ENCODE results near the gene TMEM163.
"Not testable (repeated sequence)": the region's sequence is repeated elsewhere in the genome, so short reads cannot be mapped to it uniquely, and the experiment has no call there.

Gene TMEM163

DNA sequence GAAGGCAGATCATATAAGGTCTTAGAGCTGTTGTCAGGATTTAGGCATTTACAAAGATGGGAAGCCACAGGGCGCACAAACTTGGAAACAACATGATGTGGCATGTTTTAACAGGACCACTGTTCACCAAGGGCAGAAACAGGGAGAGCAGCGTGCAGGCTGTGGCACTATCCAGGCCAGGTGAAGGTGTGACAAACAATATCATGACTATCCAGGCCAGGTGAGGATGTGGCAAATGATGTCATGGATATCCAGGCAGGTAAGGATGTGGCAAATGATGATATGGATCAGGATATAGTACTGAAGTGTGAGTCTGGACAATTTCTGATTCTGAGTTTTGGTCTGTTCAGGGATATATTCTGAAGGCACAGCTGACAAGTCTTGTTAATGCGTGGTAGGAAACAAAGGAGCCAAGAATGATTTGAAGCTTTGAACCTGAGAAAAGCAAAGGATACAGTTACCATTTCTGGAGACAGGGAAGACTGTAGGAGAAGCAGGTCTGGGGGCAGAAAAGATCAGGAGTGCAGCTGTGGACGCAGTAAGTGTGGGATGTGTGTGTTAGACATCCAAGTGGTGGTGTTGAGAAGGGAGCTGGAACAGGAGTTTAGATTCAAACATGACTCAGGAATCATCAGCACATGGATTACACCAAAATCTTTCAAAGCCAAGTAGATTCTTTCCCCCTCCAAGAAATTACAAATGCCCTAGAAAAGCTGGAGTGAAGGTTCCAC, 205.9 kb downstream of the TMEM163 start:
- no peak for DNase-seq

DNA sequence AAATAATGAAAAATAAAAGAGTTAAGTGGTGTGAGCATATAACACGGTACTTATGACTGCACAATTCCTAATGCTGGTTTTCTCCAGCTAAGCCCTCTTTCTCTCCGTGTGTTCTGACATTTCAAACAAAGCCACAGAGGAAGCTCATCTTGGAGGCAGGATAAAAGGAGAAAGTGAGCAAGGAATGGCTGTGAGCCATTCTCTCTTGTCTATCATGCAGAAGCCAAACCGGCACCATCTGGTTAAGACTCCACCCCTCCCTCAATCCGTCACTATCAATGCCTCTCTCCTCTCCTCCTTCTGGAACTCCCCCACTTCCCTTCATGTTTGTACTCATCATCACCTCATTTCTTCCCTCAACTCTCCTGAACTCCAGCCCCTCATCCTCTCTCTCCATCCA, 210.4 kb downstream of the TMEM163 start:
- DNase-seq: no peak

DNA sequence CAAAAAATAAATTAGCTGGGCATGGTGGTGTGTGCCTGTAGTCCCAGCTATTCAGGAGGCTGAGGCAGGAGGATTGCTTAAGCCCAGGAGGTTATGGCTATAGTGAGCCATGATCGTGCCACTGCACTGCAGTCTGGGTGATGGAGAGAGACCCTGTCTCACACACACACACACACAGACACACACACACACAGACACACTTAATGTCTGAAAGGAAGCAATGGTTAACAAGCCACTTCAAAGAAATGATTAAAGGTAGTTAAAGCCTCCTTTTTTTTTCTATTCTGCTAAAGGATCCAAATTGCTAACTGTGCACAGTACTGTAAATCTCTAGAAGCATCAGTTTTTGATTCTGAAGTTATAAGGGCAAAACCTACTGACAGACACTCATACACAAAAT, 211.1 kb downstream of the TMEM163 start:
- no peak for DNase-seq

DNA sequence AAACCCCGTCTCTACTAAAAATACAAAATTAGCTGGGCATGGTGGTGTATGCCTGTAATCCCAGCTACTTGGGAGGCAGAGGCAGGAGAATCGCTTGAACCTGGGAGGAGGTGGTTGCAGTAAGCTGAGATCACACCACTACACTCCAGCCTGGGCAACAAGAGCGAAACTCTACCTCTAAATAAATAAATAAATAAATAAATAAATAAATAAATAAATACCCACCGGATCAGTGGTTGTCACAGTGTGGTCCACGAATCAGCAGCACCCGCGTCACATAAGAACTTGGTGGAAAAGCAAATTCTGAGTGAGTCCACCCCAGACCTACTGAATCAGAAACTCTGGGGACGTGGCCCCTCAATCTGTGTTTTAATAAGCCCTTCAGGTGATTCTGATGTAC, 211.6 kb downstream of the TMEM163 start:
- DNase-seq: not testable (repeated sequence)

DNA sequence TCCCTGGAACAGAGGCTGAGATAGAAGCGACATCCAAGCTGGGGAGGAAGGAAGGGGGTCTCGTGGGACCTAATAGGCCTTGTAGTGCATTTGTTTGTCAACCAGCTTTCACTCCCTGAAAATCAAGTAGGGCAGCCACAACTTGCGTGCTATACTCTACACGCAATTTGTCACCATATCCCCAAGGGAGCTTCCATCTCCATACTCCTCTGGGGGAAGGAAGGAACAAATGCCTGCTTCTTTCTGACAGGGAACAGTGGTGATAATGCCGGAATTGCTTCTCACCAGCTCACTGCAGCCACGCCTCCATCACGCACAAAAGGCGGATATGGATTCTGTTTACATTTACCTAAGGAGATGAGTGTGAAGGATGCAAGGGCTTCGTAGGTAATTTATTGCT, 213.4 kb downstream of the TMEM163 start:
- DNase-seq: no peak

DNA sequence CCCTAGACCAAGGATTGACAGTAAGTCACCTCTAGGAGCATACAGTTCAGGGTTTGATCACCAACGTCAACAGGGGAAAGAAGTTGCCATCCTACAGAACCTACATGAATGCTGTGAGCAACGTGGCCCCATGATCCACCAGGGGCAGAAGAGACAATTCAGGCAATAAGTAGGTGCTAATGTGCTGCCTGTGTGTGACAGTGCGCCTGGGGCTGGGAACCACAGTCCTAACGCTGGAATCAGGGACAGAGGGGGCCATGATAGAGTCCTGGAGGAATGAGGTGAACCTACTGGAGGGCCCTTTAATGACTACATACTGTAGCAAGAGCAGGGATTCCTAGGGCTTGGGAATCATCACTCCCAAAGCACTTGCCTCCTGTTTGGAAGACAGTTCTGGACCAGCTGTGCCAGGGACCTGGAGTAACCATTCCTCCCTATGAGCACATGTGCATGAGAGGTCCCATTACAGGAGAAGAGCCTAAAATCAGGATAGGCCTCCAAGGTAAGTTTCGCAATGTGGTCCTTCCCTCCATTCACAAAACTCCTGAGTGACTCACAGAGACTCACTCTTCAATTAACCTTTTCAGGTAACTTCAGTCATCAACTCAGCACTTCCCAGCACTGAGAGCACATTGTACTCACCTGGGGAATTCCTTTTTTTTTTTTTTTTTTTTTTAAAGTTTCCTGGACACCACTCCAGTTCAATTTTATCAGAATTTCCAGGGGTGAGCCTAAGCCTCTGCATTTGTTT, 214.0 kb downstream of the TMEM163 start:
- no peak for DNase-seq

DNA sequence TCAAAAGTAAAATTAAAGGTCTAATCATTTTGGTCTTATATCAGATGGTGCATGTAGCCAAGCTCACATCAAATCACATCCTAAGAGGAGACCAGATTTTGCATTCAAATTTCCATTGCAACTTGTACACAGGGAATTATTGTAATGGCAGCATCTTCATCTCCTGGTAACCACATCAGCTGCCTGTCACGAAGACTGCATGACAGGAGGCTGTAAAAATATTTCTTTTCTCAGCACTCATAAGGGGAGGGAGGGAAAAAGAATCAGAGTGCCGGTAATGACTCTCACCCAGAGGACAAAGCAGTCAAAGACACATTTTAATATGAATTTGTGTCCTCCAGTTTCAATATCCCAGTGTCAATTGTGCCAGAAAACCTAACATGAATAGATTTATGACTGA, 216.7 kb downstream of the TMEM163 start:
- DNase-seq: no peak

DNA sequence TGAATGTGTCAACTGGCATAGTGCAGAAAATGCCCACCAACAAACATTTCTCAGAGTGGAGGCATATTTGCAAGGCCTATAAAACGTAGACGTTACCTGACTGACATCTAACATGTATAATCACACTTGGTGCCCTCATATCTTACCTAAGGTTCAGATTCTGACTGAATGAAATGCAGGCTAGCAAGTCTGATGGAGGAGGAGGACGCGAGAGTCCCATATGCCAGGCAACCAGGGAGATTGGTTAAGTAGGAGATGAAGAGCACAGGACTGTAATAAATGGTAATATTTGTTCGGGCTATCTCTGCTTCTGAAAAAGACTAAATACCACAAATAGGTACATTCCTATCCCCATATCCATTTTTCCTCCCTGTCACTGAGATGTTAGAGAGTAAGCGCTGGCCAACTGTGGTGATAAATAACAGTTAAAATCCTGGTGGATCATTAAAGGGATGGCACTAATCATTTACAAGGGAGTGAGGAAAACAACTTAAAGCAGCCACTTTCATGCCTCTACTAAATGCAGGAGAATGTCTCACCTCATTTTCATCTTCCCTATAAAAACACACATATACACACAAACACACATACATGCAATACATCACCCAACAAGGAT, 217.2 kb downstream of the TMEM163 start:
- no peak for DNase-seq

DNA sequence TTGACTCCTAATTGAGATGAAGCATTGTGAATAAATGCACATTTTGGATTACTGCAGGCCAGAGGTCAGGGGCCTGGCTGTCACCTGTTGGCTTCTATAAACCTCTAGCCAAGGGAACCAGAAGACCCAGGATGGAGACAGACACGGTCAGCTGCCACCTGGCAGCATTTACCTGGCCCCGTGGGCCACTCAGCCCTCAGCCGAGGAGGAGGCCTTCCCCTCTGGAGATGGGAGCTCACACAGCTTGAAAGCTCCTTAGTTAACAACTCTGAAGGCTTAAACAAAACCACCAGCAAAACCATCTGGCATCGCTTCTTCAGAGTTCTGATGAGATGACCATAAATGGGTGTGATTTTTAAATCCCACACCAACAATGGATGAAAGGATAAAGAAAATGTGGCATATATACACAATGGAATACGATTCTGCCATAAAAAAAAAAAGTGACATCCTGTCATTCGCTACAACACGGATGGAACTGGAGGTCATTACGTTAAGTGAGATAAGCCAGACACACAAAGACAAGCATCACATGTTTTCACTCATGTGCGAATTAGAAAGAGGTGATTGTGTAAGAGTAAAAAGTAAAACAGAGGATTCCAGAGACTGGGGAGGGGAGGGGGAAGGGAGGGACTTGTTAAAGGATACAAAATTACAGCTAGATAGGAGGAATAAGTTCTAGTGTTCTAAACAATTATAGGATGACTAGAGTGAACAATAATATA, 218.4 kb downstream of the TMEM163 start:
- no peak for DNase-seq

DNA sequence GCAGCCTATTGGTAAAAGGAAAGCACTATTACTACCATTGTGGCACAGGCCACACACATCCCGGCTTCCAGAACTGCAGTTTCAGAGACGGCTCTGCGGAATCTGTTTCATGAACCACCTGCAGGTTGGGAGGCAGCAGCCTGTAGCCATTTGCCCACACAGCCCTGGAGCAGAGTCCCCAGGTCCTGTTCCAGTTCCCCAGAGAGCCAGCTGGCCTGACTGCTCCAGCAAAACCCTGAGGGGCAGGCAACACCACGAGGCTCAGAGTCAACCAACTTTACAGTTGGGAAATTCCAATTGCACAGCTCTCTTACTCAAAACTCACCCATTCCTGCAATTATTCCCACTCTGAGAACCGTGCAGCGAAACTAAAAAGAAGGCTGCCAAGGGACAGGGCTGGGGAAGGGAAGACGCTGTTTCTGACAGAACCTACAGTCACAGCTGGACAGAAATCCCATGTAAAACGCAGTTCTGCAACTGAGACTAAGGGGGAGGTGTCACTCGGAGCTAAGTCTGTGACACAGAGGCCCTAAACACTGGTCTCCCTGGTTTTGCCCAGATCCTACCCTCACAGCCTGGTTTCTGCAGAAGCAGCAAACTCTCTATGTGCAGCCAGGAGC, 219.4 kb downstream of the TMEM163 start:
- DNase-seq: no peak

DNA sequence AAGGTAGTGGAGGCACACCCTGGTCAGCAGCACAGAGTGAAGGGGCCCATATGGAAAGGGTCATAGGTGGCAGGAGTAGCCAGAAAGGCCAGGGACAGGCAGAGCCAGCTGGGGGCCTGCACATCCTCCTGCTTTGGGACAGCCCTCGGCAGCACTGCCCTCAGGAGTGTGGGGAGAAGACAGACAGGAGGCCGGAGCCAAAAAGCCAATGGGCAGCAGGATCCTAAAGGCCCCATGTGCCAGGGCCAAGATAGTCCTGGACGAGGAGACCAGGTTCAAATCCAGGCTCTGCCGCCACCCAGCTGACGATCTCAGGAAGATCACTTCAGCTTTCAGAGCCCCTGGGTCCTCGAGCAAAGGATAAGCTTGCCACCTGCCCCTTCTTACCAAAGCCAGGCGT, 220.1 kb downstream of the TMEM163 start:
- no peak for DNase-seq

DNA sequence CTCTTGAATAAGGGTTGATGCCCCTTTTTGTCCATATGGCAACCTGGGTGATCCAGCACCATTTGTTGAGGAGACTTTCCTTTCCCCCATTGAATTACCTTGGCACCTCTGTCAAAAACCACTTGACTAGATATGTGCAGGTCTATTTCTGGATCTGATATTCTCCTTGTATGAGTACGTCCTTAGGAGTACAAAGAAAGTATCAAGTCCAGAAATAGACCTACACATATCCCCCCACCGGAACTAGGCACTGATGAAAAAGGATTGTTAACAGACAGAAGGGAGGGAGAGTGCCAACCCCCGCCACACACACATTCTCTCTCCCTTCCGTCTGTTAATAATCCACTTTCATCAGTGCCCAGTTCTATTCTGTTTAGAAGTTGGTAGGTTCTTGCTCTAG, 225.0 kb downstream of the TMEM163 start:
- no peak for DNase-seq

DNA sequence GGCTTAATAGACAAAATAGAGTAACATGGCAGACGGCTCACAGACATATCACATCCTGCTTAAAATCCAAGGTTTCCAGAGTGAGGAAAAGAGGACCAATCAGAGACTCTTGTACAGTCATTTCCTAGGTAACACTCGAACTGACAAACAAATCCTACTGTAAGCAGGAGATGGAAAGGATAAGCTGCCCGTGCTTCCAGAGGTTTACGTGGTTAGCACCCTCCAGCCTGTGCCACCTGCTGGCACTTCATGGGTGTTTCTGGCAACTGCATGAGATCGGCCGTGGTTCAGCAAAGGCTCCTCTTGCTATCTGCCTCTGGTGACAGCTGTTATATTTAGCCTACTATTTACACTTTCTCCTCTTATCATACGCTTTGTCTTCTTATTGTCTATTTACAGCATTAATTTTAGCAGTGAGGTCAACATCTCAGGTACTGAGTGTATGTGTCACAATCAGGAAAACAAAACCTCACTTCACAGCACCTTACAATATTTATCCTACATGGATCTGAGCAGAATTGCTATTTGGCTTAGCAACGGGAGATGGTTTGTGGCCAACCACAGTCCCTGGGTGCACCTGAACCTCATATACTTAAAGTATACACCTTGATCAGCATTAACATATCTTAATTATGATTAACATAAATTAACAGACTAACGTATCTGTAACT, 226.9 kb downstream of the TMEM163 start:
- DNase-seq: no peak

DNA sequence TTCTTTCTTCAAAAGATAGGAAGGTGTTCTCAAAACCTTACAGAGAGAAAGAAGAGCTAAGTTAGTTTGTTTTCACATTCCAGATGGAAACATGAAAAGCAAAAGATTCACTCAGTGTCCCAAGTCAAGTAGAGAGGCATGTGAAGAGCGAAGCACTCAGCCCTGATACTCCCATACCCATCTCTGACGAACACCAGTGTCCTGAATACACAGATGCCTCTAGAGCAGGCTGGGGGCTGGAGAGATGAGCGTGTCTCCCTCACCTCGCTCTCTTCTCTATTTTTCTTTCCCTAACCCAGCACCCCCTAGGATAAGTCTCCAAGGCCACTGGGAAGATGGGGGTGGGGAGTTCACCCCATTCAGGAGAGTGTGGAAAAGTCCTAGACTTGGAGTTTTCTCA, 227.8 kb downstream of the TMEM163 start:
- DNase-seq: no peak

DNA sequence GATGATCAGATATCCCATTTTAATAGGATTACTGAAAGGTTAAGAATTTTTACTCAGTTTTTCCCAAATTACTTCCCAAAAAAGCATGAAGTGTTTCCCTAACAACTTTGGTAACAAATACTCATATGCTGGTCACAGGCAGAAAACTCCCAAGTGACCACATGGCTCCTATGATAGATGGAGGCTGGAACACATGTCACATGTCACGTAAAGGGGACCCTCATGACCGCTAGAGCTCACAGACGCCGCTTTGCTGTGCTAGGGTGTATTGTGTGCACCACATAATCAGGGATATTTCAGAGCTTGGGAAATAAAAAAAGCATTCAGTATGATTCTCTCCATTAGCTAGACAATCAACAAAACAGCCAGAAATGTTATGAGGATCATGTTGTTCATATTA, 228.2 kb downstream of the TMEM163 start:
- no peak for DNase-seq

DNA sequence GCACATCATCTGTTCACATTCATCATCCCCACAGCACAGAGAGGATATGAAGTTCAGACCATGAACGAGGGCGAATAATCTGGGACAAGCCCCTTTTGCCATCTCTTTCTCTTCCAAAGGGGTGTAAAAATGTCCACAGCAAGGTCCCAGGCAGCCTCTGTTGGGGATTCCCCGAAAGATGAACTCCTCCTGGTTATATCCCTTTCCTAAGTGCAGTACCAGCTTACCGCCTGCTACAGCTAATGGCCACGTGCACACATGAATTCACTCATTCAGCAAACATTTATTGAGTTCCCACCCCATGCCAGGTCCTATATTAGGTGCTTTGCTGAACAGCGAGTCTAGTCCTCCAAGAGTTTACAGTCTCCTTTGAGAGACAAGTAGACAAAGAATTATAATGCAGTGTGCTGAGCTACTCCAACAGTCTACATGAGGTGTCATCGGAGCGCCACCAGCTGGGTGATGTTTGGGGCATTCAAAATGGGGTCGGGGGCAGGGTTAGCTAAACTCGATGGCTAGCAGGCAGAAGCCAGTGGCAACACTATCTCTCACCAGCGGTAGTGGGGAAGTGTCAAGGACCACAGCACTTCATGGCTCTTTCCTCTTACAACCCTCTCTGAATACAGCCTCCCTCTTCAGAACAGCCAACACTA, 228.9 kb downstream of the TMEM163 start:
- DNase-seq: no peak

DNA sequence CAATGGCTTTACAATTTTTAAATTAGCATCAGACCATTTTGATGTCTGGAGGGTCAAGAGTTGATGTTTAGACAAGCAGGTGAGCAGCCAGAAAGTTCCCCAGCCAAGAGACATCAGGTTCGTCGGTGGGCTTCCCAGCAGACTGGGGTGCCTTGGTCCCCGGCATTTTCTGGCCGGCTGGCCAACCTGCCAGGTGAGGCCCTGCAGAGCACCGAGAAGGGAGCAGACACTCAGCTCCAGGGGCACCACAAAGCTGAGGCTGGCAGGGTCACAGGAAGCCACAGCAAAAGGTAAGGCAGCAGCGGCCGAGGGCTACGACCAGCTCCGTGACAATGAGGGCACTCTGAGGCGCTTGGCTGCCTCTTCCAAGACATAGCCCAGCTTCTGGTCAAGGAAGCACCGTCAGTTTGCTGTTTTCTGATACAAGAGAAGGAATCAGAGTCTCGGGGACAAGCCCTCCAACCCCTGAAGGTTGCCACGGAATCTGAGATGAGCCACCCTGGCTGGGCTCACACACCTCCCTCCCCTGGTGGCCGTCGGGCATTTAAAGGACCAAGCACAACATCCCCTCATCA, 235.9 kb downstream of the TMEM163 start:
- DNase-seq: no peak

DNA sequence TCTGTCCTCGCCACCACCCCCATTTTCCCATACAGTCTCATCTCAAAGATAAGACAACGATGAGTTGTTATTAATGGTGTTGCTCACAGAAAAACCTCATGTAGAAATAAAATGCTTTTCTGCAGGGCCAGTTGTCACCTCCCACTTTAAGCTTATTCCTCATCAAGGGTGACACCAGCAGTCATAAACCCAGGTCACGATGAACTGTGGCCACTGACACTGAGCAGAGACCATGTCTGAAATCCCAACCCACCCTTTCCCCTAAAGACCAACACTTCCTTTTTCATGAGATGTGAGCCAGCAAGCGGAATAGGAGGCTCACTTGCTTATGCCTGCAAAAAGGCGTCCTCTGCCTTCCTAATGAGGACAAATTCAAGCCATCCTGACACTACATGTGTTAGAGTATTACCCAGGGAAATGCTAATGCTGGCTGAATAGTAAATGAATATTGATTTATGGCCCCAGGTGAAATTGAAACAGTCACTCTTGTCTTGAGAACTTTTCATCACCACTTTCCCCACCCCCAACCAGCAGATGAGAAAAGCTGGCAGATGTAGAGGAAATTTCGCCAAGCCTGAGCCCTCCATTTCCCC, 236.6 kb downstream of the TMEM163 start:
- DNase-seq: no peak

DNA sequence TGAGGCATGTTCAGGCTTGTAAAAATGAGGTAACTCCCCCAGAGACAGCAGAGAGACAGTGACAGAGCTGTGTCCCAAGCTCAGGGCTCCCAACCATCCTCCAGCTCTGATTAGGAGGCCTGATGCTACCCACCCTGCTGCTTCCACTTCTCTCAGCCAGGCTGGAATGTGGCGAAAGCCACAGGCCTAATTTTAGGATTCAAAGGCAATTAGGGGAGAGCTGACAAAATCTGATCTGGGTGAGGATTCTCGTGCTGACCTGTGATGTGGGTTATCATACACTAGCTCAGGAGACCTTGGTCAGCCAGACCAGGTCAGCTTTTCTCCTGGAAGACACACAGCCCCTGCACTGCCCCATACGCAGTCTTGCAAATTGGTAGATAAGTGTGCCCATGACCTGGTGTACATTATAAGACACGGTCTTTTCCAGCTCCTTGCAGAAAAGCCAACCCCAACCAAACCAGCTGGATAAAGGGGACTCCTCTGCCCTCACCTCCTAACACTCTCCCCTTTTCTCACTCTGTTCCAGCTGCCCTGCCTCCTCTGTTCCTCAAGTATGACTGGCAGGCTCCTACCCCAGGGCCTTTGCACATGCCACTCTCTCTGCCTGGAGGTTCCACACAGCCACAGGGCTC, 239.0 kb downstream of the TMEM163 start:
- DNase-seq: no peak

DNA sequence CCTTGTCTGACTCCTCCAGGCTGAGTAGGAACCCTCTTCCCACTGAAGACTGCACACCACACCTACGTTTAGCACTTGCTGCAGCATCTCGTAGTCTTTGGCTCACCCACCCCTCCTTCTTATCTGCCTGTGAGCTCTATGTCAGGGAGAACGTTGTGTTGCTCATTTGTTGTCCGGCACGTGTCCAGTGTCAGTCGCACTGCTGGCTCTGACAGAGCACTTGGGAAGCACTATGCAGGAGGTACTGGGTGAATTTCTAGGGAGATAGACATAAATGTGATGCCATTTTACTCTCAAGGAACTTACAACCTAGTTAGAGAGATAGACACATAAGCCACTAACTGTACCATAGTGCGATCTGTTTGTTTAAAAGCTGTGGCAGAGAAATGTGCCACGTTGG, 241.8 kb downstream of the TMEM163 start:
- not testable (repeated sequence) for DNase-seq

Data from NCI-H1048 (cell line).